HG03064 (cell line): ENCODE results near the gene SIAH3.

ENCODE experiments used
- ATAC-seq: cut with Tn5 transposase; IDR thresholded peaks from one replicate; pipeline ENCODE4 v1.9.1; 2021; ENCODE audit warnings: low read depth; ENCODE audit not compliant: unreplicated experiment

The SIAH3 gene

DNA sequence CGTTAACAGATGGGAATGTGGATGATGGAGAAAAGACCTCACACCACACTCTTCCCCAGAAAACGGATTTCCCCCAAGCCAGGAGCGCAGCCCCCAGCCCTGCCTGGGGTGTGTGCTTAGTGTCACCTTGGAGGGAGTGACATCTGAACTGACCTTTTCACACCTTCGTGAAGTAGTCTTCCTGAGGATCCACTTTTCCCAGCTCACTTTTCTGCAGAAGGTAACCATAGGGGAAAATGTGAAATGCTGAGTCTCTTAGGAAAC is 26.2 kb downstream of the SIAH3 start:
- ATAC-seq, result no peak

DNA sequence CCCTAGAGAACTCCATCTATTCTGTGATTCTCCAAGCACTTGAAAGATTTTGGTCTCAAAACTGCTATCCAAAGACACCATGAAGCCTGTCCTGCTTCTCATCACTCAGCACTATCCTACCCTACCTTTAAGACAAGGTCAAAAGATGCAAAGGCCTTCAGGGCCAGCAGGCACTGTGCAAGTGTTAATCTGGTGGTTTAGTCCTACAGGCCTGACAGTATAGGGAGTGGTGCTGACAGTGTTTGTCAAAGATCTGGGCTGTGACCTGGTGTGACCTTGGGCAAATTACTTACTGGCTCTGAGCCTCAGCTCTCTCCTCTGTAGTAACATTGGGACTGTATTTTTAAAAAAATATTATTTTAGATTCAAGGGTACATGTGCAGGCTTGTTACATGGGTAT is 28.0 kb downstream of the SIAH3 start:
- ATAC-seq, result no peak

DNA sequence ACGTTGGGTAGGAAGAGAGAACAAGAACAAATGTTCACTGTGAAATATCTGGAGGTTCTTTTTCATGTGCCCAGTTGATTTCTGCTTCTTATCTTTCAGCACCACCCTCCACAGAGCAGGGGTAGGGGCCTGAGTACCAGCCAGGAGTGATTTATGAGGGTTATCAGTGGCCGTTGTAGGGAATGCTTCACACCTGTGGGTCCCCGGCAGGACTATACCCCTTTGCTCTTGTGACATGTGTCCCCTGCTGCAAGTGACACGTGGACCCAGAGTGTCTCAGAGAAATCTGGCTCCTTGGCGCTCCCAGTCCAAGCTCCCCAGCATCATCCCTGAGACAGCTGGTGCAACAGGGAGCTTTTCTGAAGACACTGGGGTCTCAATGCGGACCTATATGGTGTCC is 29.7 kb downstream of the SIAH3 start:
- ATAC-seq, result no peak

- ATAC-seq, result no peak
These were observed 31.3 kb downstream of the SIAH3 start for GRCh38 chr13:45820106-45820838.

- no peak for ATAC-seq
These were observed 33.7 kb downstream of the SIAH3 start for GRCh38 chr13:45817833-45818232.

DNA sequence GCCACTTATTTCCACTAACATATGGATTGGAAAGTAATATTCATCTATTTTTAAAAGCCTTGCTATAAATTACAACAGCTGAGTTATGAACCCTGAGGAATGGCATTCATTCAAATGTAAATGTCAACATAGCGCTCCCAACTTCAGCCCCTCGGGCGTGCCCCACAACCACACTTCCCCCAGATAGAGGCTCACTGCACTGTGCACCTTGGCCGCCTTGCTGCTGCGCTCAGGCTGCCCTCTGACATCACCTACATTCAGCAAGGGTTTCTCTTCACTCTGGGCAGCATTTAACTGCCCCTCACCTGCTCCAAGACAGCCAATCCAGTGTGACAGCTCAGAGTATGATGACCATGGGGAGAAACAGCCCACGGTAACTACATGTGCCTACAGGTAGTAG is 35.1 kb downstream of the SIAH3 start:
- ATAC-seq, result no peak

GRCh38 chr13:45812695-45813372 is 38.7 kb downstream of the SIAH3 start:
- ATAC-seq, result no peak

GRCh38 chr13:45811891-45812694 is 39.5 kb downstream of the SIAH3 start:
- no peak for ATAC-seq

DNA sequence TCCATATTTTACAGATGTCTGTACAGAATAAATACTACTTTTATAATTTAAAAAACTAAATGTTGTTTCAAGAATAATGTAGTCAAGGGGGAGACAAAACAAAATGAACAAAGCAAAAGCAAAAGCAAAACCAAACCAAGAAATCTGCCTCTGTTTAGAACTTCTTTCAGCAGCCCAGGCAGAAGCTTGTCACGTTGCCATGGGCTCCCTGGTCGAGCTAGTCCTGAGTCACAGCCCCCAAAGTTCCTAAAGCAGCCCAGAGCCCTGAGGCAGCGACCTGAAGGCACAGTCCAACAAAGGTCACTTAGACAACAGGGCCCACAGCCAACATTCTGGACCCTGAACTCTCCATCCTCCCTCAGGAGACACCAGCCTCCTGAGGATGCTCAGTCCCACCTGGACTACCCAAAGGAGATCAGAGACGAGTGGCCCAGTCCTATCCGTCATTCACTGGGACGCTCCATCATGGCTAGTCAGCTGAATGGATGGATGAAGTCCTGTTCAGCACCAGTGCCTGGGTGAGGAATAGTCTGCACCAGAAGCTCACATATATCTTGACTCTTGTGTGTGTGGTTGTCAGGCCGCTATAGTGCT is 41.7 kb downstream of the SIAH3 start:
- no peak for ATAC-seq

DNA sequence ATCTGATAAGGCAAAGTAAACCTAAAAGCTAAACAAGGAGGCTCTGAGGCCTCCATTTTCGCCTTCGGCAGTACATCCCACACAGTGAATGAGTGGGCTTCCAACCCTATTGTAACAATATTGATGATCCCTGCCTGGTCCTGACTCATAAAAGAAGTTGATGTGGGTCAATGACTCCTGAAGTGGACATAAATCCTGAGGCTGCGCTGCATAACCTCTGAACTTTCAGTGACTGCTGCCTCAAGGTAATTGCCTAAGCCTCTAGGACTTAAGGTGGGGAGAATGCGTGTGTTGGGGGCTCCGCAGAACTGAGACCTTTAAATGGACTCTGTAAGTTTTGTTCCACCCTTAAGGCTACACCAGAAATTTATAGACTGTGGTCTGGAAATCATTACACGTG is 42.6 kb downstream of the SIAH3 start:
- no peak for ATAC-seq

DNA sequence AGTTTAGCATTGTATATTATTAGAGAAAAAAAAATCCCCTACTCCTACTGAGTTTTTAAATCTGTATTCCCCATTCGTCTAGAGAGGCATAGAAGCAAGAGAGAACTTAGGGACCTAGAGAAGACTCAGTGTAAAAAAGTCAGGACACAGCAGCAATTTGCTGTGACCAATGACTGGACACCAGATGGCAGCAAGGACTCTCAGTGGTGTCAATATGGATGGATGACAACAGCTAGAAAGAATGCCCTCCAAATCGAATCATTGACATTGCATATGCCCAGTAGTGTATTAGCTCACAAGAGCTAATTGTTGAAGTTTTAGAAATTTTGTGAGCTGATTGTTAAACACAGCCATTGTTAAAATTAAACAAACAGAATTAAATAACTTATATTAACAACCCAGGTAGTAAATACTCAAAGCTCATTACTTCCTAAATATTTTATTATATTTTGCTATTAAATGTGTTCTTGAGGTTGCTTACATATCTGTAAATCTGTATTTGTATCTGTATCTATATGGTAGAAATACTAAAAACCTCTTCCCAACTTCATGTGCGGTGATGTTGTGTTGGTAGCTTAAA is 43.9 kb downstream of the SIAH3 start:
- no peak for ATAC-seq

- no peak for ATAC-seq
These were observed 51.1 kb downstream of the SIAH3 start for GRCh38 chr13:45800485-45800884.

DNA sequence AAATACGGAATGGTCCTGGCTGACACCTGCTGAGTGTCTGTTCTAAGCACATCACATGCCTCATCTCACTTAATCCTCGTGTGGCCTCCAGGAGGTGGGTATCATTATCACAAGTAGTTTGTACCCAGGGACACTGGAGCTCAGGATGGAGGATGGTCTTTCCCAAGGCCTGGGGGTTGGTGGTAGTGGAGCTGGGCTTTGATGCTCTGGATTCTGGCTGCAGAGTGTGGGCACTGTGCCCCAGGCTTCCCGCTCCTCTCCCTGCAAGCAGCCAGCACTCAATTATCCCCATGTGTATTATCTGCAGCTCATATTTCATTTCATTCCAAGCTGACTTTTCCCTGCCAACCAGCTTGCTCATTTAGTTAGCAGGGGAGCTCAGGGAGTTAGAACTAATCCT is 52.1 kb downstream of the SIAH3 start:
- no peak for ATAC-seq

GRCh38 chr13:45798851-45799250 is 52.7 kb downstream of the SIAH3 start:
- ATAC-seq, result no peak

- no peak for ATAC-seq
These were observed 54.9 kb downstream of the SIAH3 start for GRCh38 chr13:45796426-45797235.

DNA sequence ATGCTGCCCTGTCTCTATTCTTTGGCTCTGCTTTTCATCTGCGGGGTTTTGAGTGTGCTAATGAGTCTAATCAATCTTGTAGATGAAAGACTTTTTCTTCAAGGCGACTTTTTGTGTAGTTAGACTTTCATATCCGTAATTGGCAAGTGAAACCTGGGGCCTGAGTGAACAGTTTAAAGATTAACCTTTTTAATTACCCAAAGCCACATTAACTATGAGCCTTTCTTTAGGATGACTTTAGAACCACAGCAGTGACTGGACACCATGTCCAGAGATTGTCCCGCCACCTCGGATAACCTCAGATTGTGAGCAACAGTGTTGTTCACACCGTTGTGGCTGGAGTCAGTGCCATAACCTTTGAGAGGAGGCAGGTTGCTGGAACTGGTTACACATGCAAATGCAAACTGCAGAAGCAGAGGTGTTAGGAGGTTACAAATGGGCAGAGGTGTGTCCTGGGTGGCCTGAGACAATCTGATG is 58.7 kb downstream of the SIAH3 start:
- no peak for ATAC-seq

- ATAC-seq, result no peak
These were observed 63.5 kb downstream of the SIAH3 start for GRCh38 chr13:45788011-45788410.

DNA sequence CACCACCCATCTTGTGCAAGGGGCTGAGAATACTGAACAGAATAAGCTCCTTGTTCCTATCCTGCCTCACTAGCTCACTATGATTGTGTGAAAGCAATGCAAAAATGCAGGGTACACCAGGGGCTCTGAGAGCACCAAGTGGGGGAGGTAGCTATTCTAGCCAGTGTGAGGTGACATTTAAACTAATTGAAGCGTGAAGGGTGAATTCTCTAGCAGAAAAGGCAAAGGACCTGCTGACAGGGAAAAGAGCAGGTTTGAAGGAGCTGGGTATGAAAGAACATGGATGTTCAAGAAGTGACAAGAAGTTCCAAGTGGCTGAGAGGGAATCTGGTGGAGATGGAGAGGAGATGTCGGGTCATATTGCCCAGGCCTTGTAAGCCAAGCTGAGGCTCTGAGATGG is 64.2 kb downstream of the SIAH3 start:
- ATAC-seq, result no peak

GRCh38 chr13:45786293-45786920 is 65.1 kb downstream of the SIAH3 start:
- ATAC-seq, result no peak
